Tibial nerve (tissue), 4 donors: ENCODE measurements around the gene EDN3. TPM values are rescaled to one million over a fixed set of nuclear protein-coding genes. Genes with fewer than 3 reads are reported as not detected.

Experiments
- DNase-seq, 2 donors: peaks; one replicate each; pipeline ENCODE4 v3.0.0-alpha.2; 2019; ENCODE audit warnings: low spot score in 2 of 2
- H3K27ac ChIP-seq, 4 donors: fragments of 200-600 bp; sonication (generic) in 3 of 4; one replicate each; pipeline ENCODE4 v1.5.1; 2017 to 2019; ENCODE audit warnings: mild to moderate bottlenecking in 1 of 4
- H3K27me3 ChIP-seq, 2 donors: fragments of 200-600 bp; sonication (generic) in 1 of 2; one replicate each; pipeline versions ENCODE4 v1.5.1 to v1.6.0; 2017 to 2019
- H3K36me3 ChIP-seq, 3 donors: fragments of 200-600 bp; sonication (generic); one replicate each; pipeline ENCODE4 v1.5.1; 2018 to 2019
- H3K4me1 ChIP-seq, 4 donors: fragments of 200-600 bp; sonication (generic) in 3 of 4; one replicate each; pipeline ENCODE4 v1.5.1; 2017 to 2019
- H3K4me3 ChIP-seq, 4 donors: fragments of 200-600 bp; sonication (generic) in 3 of 4; one replicate each; pipeline ENCODE4 v1.5.1; 2017 to 2019; ENCODE audit warnings: mild to moderate bottlenecking in 1 of 4, moderate library complexity in 1 of 4
- H3K9me3 ChIP-seq, 4 donors: fragments of 200-600 bp; sonication (generic) in 3 of 4; one replicate each; pipeline ENCODE4 v1.5.1; 2017 to 2019
- CTCF ChIP-seq, 5 experiments: fragments of 200-600 bp in 3 of 5; fragments of 450-650 bp in 2 of 5; sonication (generic) in 3 of 5; IDR thresholded peaks; one replicate each; pipeline ENCODE4 v1.5.1; 2016 to 2019; ENCODE audit warnings: antibody characterized with exemption in 5 of 5, mild to moderate bottlenecking in 3 of 5, moderate library complexity in 2 of 5
- EP300 ChIP-seq, 2 donors: sonication (generic); formaldehyde crosslinking; IDR thresholded peaks; one replicate each; pipeline ENCODE4 v1.6.1; 2017; ENCODE audit warnings: antibody characterized with exemption in 2 of 2, mild to moderate bottlenecking in 1 of 2
- POLR2A ChIP-seq, 2 donors: fragments of 450-650 bp; IDR thresholded peaks; one replicate each; pipeline ENCODE4 v1.6.1; 2017; ENCODE audit warnings: antibody characterized with exemption in 2 of 2, mild to moderate bottlenecking in 2 of 2, moderate library complexity in 2 of 2
- WGBS, 2 donors: methylation state at CpG; one replicate each; pipeline ENCODE4 v1.1.5; 2018; 5-methylcytosine and 5-hydroxymethylcytosine counted together
- total RNA-seq, 4 donors: library from RNA; depleted of rRNA; stranded (reverse); fragments of >200 nt; gene quantifications; one replicate each; pipeline ENCODE4 v1.1.0, GENCODE V29; 2016

Gene EDN3
- total RNA-seq, 4 donors from 2014 or later, result 2.9 TPM; not detected in 3

DNA sequence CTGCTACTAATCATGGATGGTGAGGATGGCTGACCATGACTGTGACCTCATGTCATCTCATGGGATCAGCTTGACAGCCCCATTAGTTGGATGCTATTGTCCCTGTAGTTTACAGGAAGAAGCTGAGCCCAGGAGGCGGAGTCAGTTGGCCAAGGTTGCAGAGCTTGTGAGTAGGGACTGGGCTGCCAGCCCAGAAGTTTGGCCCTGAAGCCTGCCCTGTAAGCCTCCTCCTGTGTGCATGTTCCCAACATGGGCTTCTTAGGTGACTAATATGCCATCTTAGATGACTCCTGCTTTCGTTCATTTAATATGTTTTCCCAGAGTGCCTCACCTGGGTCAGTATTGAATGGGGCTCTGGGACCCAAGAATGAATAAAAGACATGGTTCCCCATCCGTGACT is 6.9 kb downstream of the EDN3 start:
- H3K27ac ChIP-seq, result no peak overlapping the region
- H3K36me3 ChIP-seq, result no peaks in the 10 kb centered on the region
- DNase-seq, result no peak
- H3K27me3 ChIP-seq, result peaks cover 0 to 6% of the 10 kb centered on the region in 2 donors
- no peak for TF ChIP-seq EP300 (IDR thresholded peaks at IDR 0.05)
- TF ChIP-seq POLR2A (IDR thresholded peaks at IDR 0.05), result no peak
- no peak for TF ChIP-seq CTCF (IDR thresholded peaks at IDR 0.05)
- no peak overlapping the region for H3K4me3 ChIP-seq
- no peaks in the 10 kb centered on the region for H3K4me1 ChIP-seq
- 73 to 76% methylated on average over 3 of the region's 3 CpGs for WGBS, 2 donors
- no peaks in the 10 kb centered on the region for H3K9me3 ChIP-seq

- WGBS, 2 donors, result 83 to 86% methylated on average over 10 of the region's 10 CpGs
Observed at GRCh38 chr20:59308493-59309201, 8.2 kb downstream of the EDN3 start.

DNA sequence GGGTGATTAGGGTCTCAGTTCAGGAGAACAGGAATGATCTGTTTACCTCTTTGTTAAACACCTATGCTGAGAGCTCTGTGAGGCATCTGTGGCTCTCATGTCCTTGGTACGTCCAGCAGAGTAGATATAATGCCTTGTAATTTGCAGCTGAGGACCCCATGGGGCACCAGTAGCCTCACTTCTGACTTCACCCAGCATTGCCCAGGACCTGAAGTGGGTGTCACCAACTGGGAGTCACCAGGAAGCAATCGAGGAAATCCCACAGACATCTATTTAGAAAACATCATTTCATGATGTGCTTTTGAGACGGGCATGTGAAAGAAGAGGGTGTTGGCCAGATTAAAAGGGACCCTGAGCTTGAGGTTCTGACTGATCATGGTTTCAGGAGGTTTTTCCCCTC is 8.8 kb downstream of the EDN3 start:
- Histone ChIP-seq H3K36me3 (no peaks in the 10 kb centered on the region), H3K9me3 (peaks cover 0 to under 1% (median 0%) of the 10 kb centered on the region in 4 donors), H3K27me3 (no peaks in the 10 kb centered on the region), H3K27ac (no peak overlapping the region), H3K4me1 (no peaks in the 10 kb centered on the region), H3K4me3 (no peak overlapping the region)
- TF ChIP-seq EP300 (IDR thresholded peaks at IDR 0.05) (no peak), CTCF (IDR thresholded peaks at IDR 0.05) (no peak), POLR2A (IDR thresholded peaks at IDR 0.05) (no peak)
- WGBS, 2 donors, result 75 to 79% methylated on average over 3 of the region's 3 CpGs
- DNase-seq, result no peak

More at GRCh38 chr20:59308493-59309201, 8.2 kb downstream of the EDN3 start:
- Histone ChIP-seq H3K9me3 (no peaks in the 10 kb centered on the region), H3K27me3 (no peaks in the 10 kb centered on the region), H3K27ac (no peak overlapping the region), H3K4me3 (no peak overlapping the region), H3K36me3 (no peaks in the 10 kb centered on the region), H3K4me1 (no peaks in the 10 kb centered on the region)
- DNase-seq, result no peak
- no peak for TF ChIP-seq CTCF (IDR thresholded peaks at IDR 0.05)
- TF ChIP-seq EP300 (IDR thresholded peaks at IDR 0.05), result no peak
- no peak for TF ChIP-seq POLR2A (IDR thresholded peaks at IDR 0.05)

GRCh38 chr20:59314997-59315396 is 14.6 kb downstream of the EDN3 start:
- Histone ChIP-seq H3K4me1 (no peaks in the 10 kb centered on the region), H3K4me3 (no peak overlapping the region), H3K9me3 (peaks cover 0 to 6% (median 0%) of the 10 kb centered on the region in 4 donors), H3K27me3 (no peaks in the 10 kb centered on the region), H3K27ac (no peak overlapping the region), H3K36me3 (no peaks in the 10 kb centered on the region)
- TF ChIP-seq CTCF (IDR thresholded peaks at IDR 0.05) (no peak), POLR2A (IDR thresholded peaks at IDR 0.05) (no peak), EP300 (IDR thresholded peaks at IDR 0.05) (no peak)
- DNase-seq, result no peak
- 41 to 63% methylated on average over 2 of the region's 2 CpGs for WGBS, 2 donors

DNA sequence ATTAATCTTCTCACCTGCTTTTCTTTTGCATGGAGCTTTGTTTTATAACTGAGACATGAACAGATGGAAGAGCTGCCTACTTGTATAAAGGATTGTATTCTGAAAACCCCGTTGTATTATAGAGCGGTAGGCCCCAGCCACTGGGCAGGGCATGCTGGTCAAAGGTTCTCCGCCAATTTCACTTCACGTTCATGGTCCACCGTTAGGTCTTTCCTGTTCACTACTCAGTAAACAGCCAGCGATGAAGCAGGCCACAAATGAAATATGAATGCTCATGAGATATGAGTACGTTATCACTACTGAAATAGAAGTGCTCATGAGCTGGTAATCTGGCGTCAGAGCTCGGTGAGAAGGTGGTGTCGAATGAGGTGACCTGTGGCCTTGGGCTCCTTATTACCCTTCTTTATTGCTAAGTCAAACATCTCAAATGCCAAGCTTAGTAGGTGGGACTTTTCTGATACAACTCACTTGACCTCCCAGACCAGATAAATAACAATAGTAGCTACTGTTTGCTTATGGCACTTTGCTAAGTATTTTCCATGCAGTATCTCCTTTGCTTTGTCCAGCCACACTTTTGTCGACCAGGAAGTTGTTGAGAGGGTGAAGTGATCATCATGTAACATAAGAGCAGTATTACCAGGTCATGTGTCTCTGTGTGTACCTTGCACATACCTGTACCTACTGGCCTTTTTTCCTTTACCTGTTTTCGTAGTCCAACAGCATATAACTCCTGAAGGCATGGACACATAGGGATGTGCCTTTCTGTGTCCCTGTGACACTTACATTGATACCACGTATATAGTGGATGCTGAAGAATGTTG is 16.7 kb downstream of the EDN3 start:
- no peaks in the 10 kb centered on the region for H3K4me1 ChIP-seq
- TF ChIP-seq POLR2A (IDR thresholded peaks at IDR 0.05), result no peak
- no peak for DNase-seq
- H3K36me3 ChIP-seq, result no peaks in the 10 kb centered on the region
- no peaks in the 10 kb centered on the region for H3K27me3 ChIP-seq
- no peak overlapping the region for H3K4me3 ChIP-seq
- WGBS, 2 donors, result 87% methylated on average over 13 of the region's 13 CpGs
- no peak overlapping the region for H3K27ac ChIP-seq
- peaks cover 0 to 6% (median 0%) of the 10 kb centered on the region in 4 donors for H3K9me3 ChIP-seq
